Measurements from ENCODE around the gene CYTH4.
"Not testable (repeated sequence)": the region's sequence is repeated elsewhere in the genome, so short reads cannot be mapped to it uniquely, and the experiment has no call there.

CYTH4 gene

DNA sequence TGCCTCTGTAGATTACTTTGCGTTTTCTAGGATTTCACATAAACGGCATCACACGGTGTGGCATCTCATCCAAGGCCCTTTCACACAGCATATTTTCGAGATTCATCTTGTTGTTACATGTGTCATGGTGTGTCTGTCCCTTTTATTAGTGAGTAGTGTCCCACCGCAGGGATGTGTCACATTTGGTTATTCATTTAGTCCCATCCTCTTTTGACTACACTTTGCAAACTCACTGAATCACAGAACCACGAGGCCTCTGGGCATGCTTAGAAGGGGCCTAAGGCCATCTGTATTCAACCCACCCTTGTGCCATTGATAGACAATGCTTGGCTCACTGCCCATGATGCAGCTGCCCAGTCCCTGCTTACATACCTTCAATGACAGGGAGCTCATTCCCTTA, 34.1 kb upstream of the CYTH4 start:
- DNase-seq (ENCODE audit: low read depth) = no peak

GRCh38 chr22:37249986-37250385, 32.3 kb upstream of the CYTH4 start:
- no peak for DNase-seq (ENCODE audit: low read depth)

DNA sequence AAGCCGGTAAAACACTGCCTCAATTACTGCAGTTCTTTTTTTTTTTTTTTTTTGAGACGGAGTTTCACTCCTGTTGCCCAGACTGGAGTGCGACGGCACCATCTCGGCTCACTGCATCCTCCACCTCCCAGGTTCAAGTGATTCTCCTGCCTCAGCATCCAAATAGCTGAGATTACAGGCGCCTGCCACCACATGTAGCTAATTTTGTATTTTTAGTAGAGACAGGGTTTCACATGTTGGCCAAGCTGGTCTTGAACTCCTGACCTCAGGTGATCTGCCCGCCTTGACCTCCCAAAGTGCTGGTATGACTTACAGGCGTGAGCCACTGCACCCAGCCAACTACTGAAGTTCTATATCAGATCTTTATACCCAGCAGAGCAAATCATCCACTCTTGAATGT, 30.5 kb upstream of the CYTH4 start:
- DNase-seq (ENCODE audit: low read depth) = not testable (repeated sequence)

DNA sequence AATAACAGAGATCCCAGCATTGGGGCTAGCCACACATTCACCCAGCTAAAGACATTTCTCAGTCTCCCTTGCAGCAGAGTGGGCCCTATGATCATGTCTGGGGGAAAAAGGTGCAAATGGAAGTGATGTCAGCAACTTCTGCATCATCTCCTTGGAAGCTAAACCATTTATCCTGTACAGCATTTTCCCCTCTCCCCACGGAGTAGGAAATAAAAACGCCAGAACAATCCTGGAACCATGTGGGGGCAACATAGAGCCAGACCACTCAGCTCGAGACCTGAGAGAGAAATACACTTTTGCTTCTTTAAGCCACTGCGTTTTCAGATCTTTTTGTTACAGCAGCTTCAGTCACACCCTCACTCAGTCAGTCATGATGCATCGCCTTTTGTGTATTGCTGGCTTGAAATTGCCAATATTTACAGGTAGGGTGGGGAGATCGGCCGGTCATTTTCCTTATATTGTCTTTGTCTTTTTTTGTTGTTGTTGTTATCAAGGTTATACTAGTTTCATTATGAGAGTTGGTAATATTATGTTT, 29.1 kb upstream of the CYTH4 start:
- no peak for DNase-seq (ENCODE audit: low read depth)

DNA sequence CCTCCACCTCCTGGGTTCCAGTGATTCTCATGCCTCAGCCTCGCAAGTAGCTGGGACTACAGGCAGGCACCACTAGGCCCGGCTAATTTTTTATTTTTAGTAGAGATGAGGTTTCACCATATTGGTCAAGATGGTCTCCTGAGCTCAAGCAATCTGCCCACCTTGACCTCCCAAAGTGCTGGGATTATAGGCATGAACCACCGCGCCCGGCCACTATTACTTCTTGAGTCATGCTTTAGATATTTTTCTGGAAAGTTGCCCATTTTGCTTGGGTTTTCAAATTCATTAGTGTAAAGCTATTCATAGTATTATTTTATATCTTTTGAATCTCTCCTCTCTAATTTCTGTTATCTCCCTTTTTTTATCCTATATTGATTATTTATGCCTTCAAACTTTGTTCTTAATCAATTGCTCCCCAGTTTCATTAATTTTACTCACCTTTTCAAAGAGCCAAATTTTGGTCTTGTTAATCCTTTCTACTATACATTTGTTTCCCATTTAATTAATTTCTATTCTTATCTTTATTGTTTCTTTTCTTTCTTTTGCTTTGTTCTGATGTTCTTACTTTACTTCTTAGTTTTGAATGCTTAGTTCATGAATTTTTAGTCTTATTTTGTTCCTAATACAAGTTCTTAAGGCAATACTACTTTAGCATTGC, 28.0 kb upstream of the CYTH4 start:
- no peak for DNase-seq (ENCODE audit: low read depth)

- no peak for DNase-seq (ENCODE audit: low read depth)
Measured at GRCh38 chr22:37254867-37255233, 27.5 kb upstream of the CYTH4 start.

DNA sequence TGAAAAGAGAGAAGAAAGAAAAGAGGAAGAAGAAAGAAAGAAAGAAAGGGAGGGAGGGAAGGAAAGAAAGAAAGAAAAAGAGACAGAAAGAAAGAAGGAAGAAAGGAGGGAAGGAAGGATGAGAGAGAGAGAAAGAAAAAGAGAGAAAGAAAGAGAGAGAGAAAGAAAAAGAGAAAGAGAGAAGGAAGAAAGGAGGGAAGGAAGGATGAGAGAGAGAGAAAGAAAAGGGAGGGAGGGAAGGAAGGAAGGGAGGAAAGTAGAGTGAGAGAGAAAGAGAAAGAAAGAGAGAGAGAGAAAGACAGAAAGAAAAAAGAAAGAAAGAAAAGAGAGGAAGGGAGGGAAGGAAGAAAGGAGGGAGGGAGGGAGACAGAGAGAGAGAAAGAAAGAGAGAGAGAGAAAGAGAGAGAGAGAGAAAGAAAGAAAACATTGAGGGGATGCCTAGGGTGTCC, 26.7 kb upstream of the CYTH4 start:
- no peak for DNase-seq (ENCODE audit: low read depth)

- DNase-seq (ENCODE audit: low read depth) = no peak
Measured at GRCh38 chr22:37256075-37256726, 26.1 kb upstream of the CYTH4 start.

DNA sequence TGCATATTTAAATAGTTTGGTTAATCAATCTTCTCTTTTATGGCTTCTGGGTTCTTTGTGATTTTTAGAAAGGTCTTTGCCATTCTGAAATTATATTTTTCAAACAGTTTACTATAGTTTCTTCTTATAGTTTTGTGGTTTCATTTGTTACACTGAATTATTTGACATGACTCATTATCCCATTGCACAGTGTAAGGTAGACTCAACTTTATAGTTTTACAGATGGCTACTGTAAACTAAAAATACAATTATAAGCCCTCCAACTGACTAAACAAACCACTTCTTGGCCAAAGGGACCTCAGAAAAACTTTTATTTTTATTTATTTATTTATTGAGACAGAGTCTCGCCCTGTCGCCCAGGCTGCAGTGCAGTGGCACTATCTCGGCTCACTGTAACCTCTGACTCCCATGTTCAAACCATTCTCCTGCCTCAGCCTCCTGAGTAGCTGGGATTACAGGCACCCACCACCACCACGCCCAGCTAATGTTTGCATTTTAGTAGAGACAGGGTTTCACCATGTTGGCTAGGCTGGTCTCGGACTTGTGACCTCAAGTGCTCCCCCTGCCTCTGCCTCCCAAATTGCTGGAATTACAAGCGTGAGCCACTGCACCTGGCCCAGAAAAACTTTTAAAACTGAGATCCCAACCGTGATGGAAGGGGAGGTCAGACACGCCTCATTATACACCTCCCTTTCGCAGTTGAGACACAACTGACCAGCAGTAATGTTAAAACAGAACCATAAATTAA, 24.1 kb upstream of the CYTH4 start:
- DNase-seq (ENCODE audit: low read depth) = no peak

DNA sequence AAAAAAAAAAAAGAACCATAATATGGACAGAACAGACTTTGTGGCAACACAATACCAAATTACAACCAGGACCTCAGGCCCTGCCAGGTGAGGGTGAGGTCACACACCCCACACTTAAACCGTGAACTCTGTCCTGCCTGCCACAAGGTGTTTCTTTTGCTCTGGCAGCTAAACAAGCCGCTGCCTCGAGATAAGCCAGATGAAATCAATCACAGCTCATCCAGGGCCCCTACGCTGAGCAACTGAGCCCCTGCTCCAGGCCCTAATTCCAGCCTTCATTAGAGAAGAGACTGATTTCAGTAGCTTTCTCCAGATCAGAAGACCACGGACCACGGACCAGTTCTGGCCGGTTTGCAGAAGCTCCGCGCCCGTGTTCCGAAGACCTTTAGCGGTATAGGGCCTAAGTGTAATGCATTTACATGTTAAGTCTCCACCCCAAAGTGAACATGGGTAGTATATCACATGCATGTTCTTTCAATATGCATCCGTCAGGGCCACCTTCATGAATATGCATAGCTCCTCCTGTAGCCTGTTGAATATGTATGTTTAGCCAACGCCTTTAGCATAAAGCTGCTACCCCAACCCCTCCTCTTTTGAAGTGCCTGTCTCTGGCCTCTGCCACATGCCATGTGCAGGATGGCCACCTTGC, 23.4 kb upstream of the CYTH4 start:
- no peak for DNase-seq (ENCODE audit: low read depth)

DNA sequence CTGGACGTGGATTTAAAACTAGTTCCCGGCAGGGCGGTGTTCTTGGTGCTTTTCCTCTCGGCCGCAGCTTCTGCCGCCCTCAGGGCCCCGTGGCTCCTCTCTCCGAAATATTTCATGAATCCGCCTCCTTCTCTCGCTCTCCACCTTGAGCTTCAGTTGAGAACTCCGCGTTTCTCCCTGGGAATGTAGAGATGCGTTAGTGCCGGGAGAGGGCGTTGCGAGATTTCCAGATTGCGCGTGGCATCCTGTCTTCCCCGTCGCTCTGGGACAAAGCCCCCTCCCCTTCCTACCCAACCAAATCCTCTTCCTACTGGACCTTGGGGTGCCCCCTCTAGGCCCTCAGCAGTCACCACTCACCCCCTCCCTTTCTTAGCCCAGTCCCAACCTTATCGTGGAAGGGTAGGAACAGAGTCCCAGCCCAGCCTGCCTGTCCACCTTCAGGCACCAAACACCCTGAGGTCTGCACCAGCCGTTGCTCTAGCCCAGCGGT, 22.7 kb upstream of the CYTH4 start:
- DNase-seq (ENCODE audit: low read depth) = no peak

GRCh38 chr22:37260155-37260795, 22.0 kb upstream of the CYTH4 start:
- DNase-seq (ENCODE audit: low read depth) = no peak

DNA sequence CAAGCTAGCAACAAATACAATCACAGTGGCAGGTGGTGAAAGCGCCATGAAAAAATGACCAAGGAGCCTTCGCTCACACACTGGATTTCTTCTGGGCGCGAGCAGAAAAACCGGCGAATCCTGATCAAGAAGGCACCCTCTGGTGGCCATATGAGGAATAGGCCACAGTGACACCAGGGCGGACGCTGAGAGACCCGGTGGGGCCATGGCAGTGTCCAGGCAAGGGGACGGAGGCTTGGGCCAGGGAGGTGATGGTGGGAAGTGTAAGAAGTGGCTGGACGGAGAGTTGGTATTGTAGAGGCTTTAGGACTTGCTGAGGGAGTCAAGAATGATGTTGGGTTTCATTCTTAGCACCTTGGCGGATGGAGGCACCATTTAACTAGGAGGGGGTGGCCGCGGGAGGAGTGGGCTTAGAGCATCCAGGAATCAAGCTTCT, 21.4 kb upstream of the CYTH4 start:
- DNase-seq (ENCODE audit: low read depth) = no peak

DNA sequence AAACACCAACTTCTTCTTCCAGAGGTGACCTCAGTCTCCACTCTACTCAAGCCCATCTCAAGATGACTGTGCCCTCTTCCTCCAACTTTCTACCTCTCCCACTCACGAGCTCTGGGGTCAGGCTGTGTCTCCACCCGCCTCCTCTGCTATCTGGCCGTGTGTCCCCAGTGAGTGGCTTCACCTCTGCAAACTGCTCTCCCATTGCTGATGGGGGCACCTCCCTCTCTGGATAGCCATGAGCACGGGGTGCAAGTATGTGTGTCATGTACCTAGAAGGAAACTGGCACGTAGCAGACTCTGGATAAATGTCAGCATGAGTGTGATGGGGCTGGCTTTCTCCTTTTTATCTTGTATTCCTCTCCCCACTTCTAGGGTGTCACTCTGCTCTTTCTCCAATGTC, 20.0 kb upstream of the CYTH4 start:
- DNase-seq (ENCODE audit: low read depth) = no peak

DNA sequence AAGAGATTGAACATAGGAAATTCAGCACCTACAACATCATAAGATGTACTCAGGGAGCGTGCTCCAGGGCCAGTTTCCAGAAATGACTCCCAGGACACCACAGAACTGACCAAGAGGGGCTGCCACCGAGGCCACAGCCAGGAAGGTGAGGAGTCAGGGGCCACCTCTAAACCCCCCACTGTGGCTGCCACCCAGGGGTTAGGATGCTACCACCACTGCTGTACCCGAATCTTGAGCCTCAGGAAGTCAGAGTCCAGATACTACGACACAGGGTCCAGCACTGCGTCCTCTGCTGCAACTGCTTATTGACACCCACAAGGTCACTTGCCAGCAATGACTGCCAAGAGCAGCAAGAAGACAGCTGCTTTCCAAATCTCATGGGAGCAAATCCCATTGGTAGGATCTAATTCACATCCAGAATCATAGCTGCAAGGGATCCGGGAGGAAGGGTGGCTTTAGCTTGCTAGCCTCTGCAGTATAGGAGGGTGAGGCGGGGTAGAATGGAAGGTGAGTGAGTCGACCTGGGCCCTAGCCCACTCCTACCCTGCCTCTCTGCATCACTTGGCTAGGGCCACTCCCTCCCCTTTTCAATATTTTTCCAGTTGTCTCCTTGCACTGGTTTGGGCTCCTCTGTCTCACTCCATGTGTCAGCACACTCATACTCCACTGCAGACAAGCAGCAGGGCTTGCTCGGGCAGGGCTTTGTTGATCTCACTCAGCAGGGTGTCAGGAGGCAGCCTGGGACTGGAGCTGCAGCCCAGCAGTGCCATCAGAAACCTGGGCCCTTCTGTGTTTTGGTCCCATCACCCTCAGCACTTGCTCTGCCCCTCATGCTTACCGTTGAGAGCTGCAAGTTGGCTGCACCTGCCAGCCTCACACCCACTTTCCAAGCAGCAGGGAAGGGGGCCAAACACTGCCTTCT, 18.1 kb upstream of the CYTH4 start:
- DNase-seq (ENCODE audit: low read depth) = no peak

- no peak for DNase-seq (ENCODE audit: low read depth)
Measured at GRCh38 chr22:37266581-37267134, 15.7 kb upstream of the CYTH4 start.

DNA sequence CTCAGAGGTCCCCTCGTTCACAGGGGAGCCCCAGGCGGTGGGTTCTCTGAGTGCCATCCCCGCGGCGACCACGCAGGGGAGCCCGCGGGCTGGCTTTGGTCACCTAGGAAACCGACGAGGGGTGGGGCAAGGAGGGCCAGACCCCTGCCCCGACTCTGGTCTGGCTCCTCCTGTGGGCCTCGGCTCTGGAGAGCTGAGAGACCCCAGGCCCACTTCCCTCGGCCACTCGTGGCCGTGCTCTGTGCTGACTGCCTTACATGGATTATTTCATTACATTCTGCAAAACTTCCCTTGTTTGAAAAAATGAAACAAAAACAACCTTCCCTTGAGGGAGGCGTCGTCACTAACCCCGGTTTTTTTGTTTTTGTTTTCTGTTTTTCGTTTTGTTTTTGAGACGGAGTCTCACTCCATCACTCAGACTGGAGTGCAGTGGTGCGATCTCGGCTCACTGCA, 15.1 kb upstream of the CYTH4 start:
- DNase-seq (ENCODE audit: low read depth) = peak; percentile 45

- no peak for DNase-seq (ENCODE audit: low read depth)
Measured at GRCh38 chr22:37267661-37268413, 14.5 kb upstream of the CYTH4 start.

DNA sequence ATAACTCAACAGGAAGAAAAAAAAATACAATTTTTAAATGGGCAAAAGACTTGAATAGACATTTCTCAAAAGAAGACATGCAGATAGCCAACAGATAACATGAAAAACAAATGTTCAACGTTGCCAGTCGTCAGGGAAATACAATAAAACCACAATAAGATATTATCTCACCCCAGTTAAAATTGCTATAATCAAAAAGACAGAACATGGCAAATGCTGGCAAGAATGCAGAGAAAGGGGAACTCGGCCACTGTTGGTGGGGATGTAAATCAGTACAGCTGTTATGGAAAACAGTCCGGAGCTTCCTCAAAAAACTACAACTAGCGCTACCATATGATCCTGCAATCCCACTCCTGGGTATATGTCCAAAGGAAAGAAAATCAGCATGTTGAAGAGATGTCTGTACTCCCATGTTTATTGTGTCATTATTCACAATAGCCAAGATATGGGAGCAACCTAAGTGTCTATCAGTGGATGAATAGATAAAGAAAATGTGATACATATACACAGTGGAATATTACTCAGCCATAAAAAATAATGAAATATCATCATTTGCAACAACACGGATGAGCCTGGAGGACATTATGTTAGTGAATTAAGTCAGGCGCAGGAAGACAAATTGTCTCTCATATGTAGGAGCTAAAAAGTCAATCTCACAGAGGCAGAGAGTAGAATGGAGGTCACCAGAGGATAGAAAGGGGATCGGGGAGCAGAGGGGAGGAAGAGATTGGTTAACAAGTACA, 12.2 kb upstream of the CYTH4 start:
- DNase-seq (ENCODE audit: low read depth) = no peak
